22Rv1 (cell line): ENCODE measurements around the gene CADM1.

Experiments
- H3K27ac ChIP-seq: fragments of 450-650 bp; 2 replicates; pipeline ENCODE4 v1.5.1; 2017
- CTCF ChIP-seq: fragments of 450-650 bp; IDR thresholded peaks from 2 replicates; pipeline ENCODE4 v1.5.1; 2017; ENCODE audit warnings: mild to moderate bottlenecking
- ZFX ChIP-seq: fragments of 450-650 bp; IDR thresholded peaks from 2 replicates; pipeline ENCODE4 v1.6.1; 2017; ENCODE audit warnings: antibody characterized with exemption, borderline replicate concordance

Gene CADM1

GRCh38 chr11:115153135-115153534 lies 351.1 kb downstream of the CADM1 start:
- TF ChIP-seq ZFX (no peak), CTCF (no peak)
- H3K27ac ChIP-seq, result no peak overlapping the region

- TF ChIP-seq ZFX (no peak), CTCF (no peak)
- H3K27ac ChIP-seq, result no peak overlapping the region
These were observed 353.2 kb downstream of the CADM1 start for GRCh38 chr11:115151010-115151409.

- H3K27ac ChIP-seq, result no peak overlapping the region
- no peak for TF ChIP-seq ZFX
- no peak for TF ChIP-seq CTCF
These were observed 355.5 kb downstream of the CADM1 start for GRCh38 chr11:115148691-115149090.

GRCh38 chr11:115148101-115148500 lies 356.1 kb downstream of the CADM1 start:
- H3K27ac ChIP-seq, result no peak overlapping the region
- no peak for TF ChIP-seq CTCF
- TF ChIP-seq ZFX, result no peak

GRCh38 chr11:115147243-115147807 lies 356.9 kb downstream of the CADM1 start:
- H3K27ac ChIP-seq, result no peak overlapping the region
- TF ChIP-seq ZFX, result no peak
- TF ChIP-seq CTCF, result no peak

- no peak for TF ChIP-seq CTCF
- no peak for TF ChIP-seq ZFX
- no peak overlapping the region for H3K27ac ChIP-seq
These were observed 357.8 kb downstream of the CADM1 start for GRCh38 chr11:115146425-115146824.

- no peak overlapping the region for H3K27ac ChIP-seq
- TF ChIP-seq ZFX (no peak), CTCF (no peak)
These were observed 358.9 kb downstream of the CADM1 start for GRCh38 chr11:115145324-115145723.
